ENCODE measurements around the gene TRIM61. TPM values are rescaled to one million over a fixed set of nuclear protein-coding genes. Genes with fewer than 3 reads are reported as not detected.
"Not testable (repeated sequence)": the region's sequence is repeated elsewhere in the genome, so short reads cannot be mapped to it uniquely, and the experiment has no call there.

TRIM61 gene
- total and polyA plus RNA-seq, 10 donors: 0.52 to 1.8 (median 1.4) TPM; not detected in 1

DNA sequence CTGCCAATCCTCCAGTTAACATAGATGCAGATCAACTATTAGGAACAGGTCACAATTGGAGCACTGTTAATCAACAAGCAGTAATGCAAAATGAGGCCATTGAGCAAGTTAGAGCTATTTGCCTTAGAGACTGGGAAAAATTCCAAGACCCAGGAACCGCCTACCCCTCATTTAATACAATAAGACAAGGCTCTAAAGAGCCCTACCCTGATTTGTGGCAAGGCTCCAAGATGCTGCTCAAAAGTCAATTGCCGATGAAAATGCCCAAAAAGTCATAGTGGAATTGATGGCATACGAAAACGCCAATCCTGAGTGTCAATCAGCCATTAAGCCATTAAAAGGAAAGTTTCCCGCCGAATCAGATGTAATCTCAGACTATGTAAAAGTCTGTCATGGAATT lies 20.5 kb upstream of the TRIM61 start:
- no peak overlapping the region for H3K27ac ChIP-seq
- no peaks in the 10 kb centered on the region for H3K9me3 ChIP-seq
- WGBS, 5 donors: 69 to 84% (median 77%) methylated on average over 6 of the region's 6 CpGs
- TF ChIP-seq POLR2AphosphoS5 (IDR thresholded peaks at IDR 0.05) (no peak), POLR2A (IDR thresholded peaks at IDR 0.05) (no peak)
- TF ChIP-seq, protein P1, sequence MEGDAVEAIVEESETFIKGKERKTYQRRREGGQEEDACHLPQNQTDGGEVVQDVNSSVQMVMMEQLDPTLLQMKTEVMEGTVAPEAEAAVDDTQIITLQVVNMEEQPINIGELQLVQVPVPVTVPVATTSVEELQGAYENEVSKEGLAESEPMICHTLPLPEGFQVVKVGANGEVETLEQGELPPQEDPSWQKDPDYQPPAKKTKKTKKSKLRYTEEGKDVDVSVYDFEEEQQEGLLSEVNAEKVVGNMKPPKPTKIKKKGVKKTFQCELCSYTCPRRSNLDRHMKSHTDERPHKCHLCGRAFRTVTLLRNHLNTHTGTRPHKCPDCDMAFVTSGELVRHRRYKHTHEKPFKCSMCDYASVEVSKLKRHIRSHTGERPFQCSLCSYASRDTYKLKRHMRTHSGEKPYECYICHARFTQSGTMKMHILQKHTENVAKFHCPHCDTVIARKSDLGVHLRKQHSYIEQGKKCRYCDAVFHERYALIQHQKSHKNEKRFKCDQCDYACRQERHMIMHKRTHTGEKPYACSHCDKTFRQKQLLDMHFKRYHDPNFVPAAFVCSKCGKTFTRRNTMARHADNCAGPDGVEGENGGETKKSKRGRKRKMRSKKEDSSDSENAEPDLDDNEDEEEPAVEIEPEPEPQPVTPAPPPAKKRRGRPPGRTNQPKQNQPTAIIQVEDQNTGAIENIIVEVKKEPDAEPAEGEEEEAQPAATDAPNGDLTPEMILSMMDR (IDR thresholded peaks at IDR 0.05 in 8 of 11, conservative IDR thresholded peaks at IDR 0.05 in 3 of 11): no peak
- no peak for DNase-seq
- intact Hi-C loops (cut with DNase I; ENCODE audit: low total_unique reads): no loop called here
- H3K4me3 ChIP-seq: no peak overlapping the region
- H3K4me1 ChIP-seq: no peaks in the 10 kb centered on the region
- H3K27me3 ChIP-seq (replicated peaks in 1 of 7): peaks cover 0 to 16% (median 0%) of the 10 kb centered on the region in 7 donors
- H3K36me3 ChIP-seq: no peaks in the 10 kb centered on the region

DNA sequence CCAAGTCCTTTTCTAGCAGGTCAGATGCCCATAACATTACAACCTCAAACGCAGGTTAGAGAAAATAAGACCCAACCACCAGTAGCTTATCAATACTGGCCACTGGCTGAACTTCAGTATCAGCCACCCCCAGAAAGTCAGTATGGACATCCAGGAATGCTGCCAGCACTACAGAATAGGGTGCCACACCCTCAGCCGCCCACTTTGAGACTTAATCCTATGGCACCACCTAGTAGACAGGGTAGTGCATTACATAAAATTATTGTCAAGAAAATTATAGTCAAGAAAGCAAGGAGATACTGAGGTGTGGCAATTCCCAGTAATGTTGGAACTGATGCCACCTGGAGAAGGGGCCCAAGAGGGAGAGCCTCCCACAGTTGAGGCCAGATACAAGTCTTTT lies 19.9 kb upstream of the TRIM61 start:
- H3K4me1 ChIP-seq: no peaks in the 10 kb centered on the region
- WGBS, 5 donors: 77 to 85% (median 82%) methylated on average over 2 of the region's 2 CpGs
- TF ChIP-seq POLR2A (IDR thresholded peaks at IDR 0.05): no peak
- no peak for TF ChIP-seq POLR2AphosphoS5 (IDR thresholded peaks at IDR 0.05)
- TF ChIP-seq, protein P1 (IDR thresholded peaks at IDR 0.05 in 8 of 11, conservative IDR thresholded peaks at IDR 0.05 in 3 of 11): no peak
- no peak overlapping the region for H3K27ac ChIP-seq
- peaks cover 0 to 16% (median 0%) of the 10 kb centered on the region in 7 donors for H3K27me3 ChIP-seq (replicated peaks in 1 of 7)
- no peaks in the 10 kb centered on the region for H3K9me3 ChIP-seq
- H3K36me3 ChIP-seq: no peaks in the 10 kb centered on the region
- H3K4me3 ChIP-seq: no peak overlapping the region
- DNase-seq: no peak
- intact Hi-C loops (cut with DNase I; ENCODE audit: low total_unique reads): no loop called here

DNA sequence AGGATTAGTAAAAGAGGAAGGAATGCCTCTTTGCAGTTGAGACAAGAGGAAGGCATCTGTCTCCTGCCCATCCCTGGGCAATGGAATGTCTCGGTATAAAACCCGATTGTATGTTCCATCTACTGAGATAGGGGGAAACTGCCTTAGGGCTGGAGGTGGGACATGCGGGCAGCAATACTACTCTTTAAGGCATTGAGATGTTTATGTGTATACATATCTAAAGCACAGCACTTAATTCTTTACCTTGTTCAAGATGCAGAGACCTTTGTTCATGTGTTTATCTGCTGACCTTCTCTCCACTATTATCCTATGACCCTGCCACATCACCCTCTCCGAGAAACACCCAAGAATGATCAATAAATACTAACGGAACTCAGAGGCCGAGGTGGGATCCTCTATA lies 18.7 kb upstream of the TRIM61 start:
- H3K4me3 ChIP-seq; intact Hi-C loops (cut with DNase I; ENCODE audit: low total_unique reads); H3K36me3 ChIP-seq; H3K9me3 ChIP-seq; H3K4me1 ChIP-seq; DNase-seq; H3K27ac ChIP-seq: not testable (repeated sequence)
- WGBS, 5 donors: 78 to 87% (median 82%) methylated on average over 5 to 6 of the region's 6 CpGs
- peaks cover 0 to 27% (median 0%) of the 10 kb centered on the region in 7 donors for H3K27me3 ChIP-seq (replicated peaks in 1 of 7)

DNA sequence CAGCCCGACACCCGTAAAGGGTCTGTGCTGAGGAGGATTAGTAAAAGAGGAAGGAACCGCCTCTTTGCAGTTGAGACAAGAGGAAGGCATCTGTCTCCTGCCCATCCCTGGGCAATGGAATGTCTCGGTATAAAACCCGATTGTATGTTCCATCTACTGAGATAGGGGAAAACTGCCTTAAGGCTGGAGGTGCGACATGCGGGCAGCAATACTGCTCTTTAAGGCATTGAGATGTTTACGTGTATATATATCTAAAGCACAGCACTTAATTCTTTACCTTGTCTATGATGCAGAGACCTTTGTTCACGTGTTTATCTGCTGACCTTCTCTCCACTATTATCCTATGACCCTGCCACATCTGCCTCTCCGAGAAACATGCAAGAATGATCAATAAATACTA lies 13.3 kb upstream of the TRIM61 start:
- H3K27ac ChIP-seq; intact Hi-C loops (cut with DNase I; ENCODE audit: low total_unique reads); DNase-seq; H3K4me1 ChIP-seq; H3K4me3 ChIP-seq; H3K36me3 ChIP-seq; H3K9me3 ChIP-seq: not testable (repeated sequence)
- peaks cover 0 to 17% (median 0%) of the 10 kb centered on the region in 7 donors for H3K27me3 ChIP-seq (replicated peaks in 1 of 7)
- WGBS, 5 donors: 69 to 77% (median 75%) methylated on average over 10 of the region's 10 CpGs

DNA sequence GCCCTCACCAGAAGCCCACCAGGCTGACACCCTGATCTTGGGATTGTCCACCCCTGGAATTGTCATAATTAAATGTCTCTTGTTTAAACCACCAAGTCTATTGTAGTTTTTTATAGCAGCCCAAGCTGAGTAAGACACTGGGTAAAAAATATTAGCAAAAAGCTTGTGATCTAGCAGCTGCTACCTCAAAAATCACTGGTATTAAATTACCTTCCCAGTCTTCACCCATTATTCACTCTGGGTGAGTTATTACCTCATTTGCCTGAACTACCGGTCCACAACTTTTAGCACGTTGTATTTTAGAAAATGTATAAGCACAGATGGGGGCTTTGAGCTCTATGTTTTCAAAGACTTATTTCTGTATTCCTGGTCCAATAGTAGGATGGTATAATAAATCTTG lies 12.0 kb upstream of the TRIM61 start:
- no peak overlapping the region for H3K4me3 ChIP-seq
- WGBS, 5 donors: 76 to 90% (median 83%) methylated on average over 2 of the region's 2 CpGs
- no peak for DNase-seq
- H3K27me3 ChIP-seq (replicated peaks in 1 of 7): peaks cover 0 to 11% (median 0%) of the 10 kb centered on the region in 7 donors
- H3K4me1 ChIP-seq: no peaks in the 10 kb centered on the region
- intact Hi-C loops (cut with DNase I; ENCODE audit: low total_unique reads): no loop called here
- H3K36me3 ChIP-seq: no peaks in the 10 kb centered on the region
- H3K9me3 ChIP-seq: peaks cover 0 to 7% (median 5%) of the 10 kb centered on the region in 8 donors
- H3K27ac ChIP-seq: no peak overlapping the region
- no peak for TF ChIP-seq POLR2AphosphoS5 (IDR thresholded peaks at IDR 0.05)

DNA sequence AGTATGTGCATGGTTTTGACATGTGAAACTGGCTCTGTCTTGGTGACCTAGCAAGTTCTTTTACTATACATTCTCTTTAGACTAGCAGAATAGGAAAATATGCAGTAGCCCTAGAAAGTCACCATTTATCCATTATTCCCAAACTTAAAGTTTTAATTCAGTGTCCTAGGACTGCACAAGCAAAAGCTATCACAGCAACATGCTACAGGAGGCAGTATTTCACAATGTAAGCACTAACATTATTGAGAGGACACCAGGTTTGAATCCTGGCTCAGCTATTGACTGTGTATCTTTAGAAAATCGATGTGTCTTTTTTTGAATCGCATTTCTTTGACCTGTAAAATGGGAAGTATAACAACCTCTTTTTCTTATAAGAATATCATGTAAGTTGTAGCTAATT lies 5.5 kb downstream of the TRIM61 start:
- H3K4me1 ChIP-seq; H3K27ac ChIP-seq; H3K4me3 ChIP-seq; H3K9me3 ChIP-seq; intact Hi-C loops (cut with DNase I; ENCODE audit: low total_unique reads); H3K27me3 ChIP-seq (replicated peaks in 1 of 7); DNase-seq: not testable (repeated sequence)
- H3K36me3 ChIP-seq: peaks cover 0 to 26% (median 0%) of the 10 kb centered on the region in 6 donors
- 90 to 95% (median 92%) methylated on average over 2 of the region's 2 CpGs for WGBS, 5 donors

All from spleen (tissue), 11 donors.